Islet of Langerhans (tissue), 1 donor: ENCODE measurements around the gene PLEKHG5.

Source experiments
- FAIRE-seq: peaks from one replicate; lab custom pipeline; 2011; peaks lifted over from hg19 to GRCh38; lab: Jason Lieb, UNC

The PLEKHG5 gene

GRCh38 chr1:6424619-6425593 is 66.6 kb downstream of the PLEKHG5 start, which contains the start of gene ESPN:
ESPN (plus strand) TSS chr1:6424776; CDS start chr1:6424956, 180 bp downstream.
- FAIRE-seq: no peak

- FAIRE-seq: no peak
Measured at GRCh38 chr1:6424000-6424565, 67.4 kb downstream of the PLEKHG5 start.

GRCh38 chr1:6423321-6423999 is 68.0 kb downstream of the PLEKHG5 start:
- no peak for FAIRE-seq

- no peak for FAIRE-seq
Measured at GRCh38 chr1:6421266-6421665, 70.2 kb downstream of the PLEKHG5 start.

- FAIRE-seq: no peak
Measured at GRCh38 chr1:6420454-6421042, 70.9 kb downstream of the PLEKHG5 start.

- FAIRE-seq: no peak
Measured at GRCh38 chr1:6419804-6420453, 71.5 kb downstream of the PLEKHG5 start, which contains the start of gene HES2. HES2 (minus strand) TSS chr1:6419919; CDS start chr1:6419820, 99 bp downstream.

- no peak for FAIRE-seq
Measured at GRCh38 chr1:6419397-6419803, 72.1 kb downstream of the PLEKHG5 start.

- FAIRE-seq: no peak
Measured at GRCh38 chr1:6418668-6419396, 72.6 kb downstream of the PLEKHG5 start.

GRCh38 chr1:6417961-6418667 is 73.4 kb downstream of the PLEKHG5 start:
- no peak for FAIRE-seq
